ENCODE measurements around the gene REC114. TPM values are rescaled to one million over a fixed set of nuclear protein-coding genes. Genes with fewer than 3 reads are reported as not detected.
"Not testable (repeated sequence)": the region's sequence is repeated elsewhere in the genome, so short reads cannot be mapped to it uniquely, and the experiment has no call there.

The REC114 gene
- total RNA-seq, 4 donors from 2014 or later = not detected

- no peak for DNase-seq (ENCODE audit: low spot score)
- ATAC-seq (ENCODE audit: low FRiP score) = no peak
- no peak for TF ChIP-seq CTCF (IDR thresholded peaks at IDR 0.05)
Observed at GRCh38 chr15:73539212-73540128, 96.5 kb downstream of the REC114 start.

GRCh38 chr15:73540161-73540560 lies 97.2 kb downstream of the REC114 start:
- TF ChIP-seq CTCF (IDR thresholded peaks at IDR 0.05) = no peak
- ATAC-seq (ENCODE audit: low FRiP score) = no peak
- DNase-seq (ENCODE audit: low spot score) = no peak

- no peak for DNase-seq (ENCODE audit: low spot score)
- no peak for TF ChIP-seq CTCF (IDR thresholded peaks at IDR 0.05)
- ATAC-seq (ENCODE audit: low FRiP score) = no peak
Observed at GRCh38 chr15:73541479-73541878, 98.5 kb downstream of the REC114 start.

- ATAC-seq (ENCODE audit: low FRiP score); DNase-seq (ENCODE audit: low spot score): not testable (repeated sequence)
Observed at GRCh38 chr15:73548925-73549324, 106.0 kb downstream of the REC114 start.

- DNase-seq (ENCODE audit: low spot score) (no peak), ATAC-seq (ENCODE audit: low FRiP score) (no peak)
- TF ChIP-seq CTCF (IDR thresholded peaks at IDR 0.05) = no peak
Observed at GRCh38 chr15:73550190-73550589, 107.2 kb downstream of the REC114 start.

- DNase-seq (ENCODE audit: low spot score) = no peak
- ATAC-seq (ENCODE audit: low FRiP score) = no peak
- TF ChIP-seq CTCF (IDR thresholded peaks at IDR 0.05) = no peak
Observed at GRCh38 chr15:73555080-73555479, 112.1 kb downstream of the REC114 start.

- ATAC-seq (ENCODE audit: low FRiP score) (no peak), DNase-seq (ENCODE audit: low spot score) (no peak)
- TF ChIP-seq CTCF (IDR thresholded peaks at IDR 0.05) = no peak
Observed at GRCh38 chr15:73558529-73558928, 115.6 kb downstream of the REC114 start.
